GM21717 (cell line): ENCODE measurements around the gene CCDC24.
A peak's percentile ranks its signal among the peaks of the same experiment; 100 is the strongest.

Experiments used
- ATAC-seq: cut with Tn5 transposase; IDR thresholded peaks from one replicate; pipeline ENCODE4 v1.9.1; 2021; ENCODE audit warnings: mild to moderate bottlenecking, moderate library complexity; ENCODE audit not compliant: unreplicated experiment

CCDC24 gene

GRCh38 chr1:43980255-43981134, 10.9 kb upstream of the CCDC24 start:
- ATAC-seq: no peak

GRCh38 chr1:43981135-43981491, 10.3 kb upstream of the CCDC24 start:
- no peak for ATAC-seq

- no peak for ATAC-seq
Observed at GRCh38 chr1:43981636-43982035, 9.8 kb upstream of the CCDC24 start.

GRCh38 chr1:43982241-43982640, 9.2 kb upstream of the CCDC24 start:
- ATAC-seq: no peak

- ATAC-seq: no peak
Observed at GRCh38 chr1:43982808-43983207, 8.6 kb upstream of the CCDC24 start.

- ATAC-seq: no peak
Observed at GRCh38 chr1:43983253-43983899, 8.0 kb upstream of the CCDC24 start.

GRCh38 chr1:43984855-43985254, 6.5 kb upstream of the CCDC24 start:
- ATAC-seq: no peak

- no peak for ATAC-seq
Observed at GRCh38 chr1:43985984-43986595, 5.3 kb upstream of the CCDC24 start.

GRCh38 chr1:43986712-43987111, 4.7 kb upstream of the CCDC24 start:
- no peak for ATAC-seq

GRCh38 chr1:43987159-43987902, 4.1 kb upstream of the CCDC24 start:
- no peak for ATAC-seq

- ATAC-seq: no peak
Observed at GRCh38 chr1:43990271-43991199, 864 bp upstream of the CCDC24 start.

GRCh38 chr1:43991200-43991475, 261 bp upstream of the CCDC24 start:
- peak; percentile 4 for ATAC-seq

- ATAC-seq: no peak
Observed at GRCh38 chr1:43992232-43992995, 1.0 kb downstream of the CCDC24 start.

GRCh38 chr1:43993206-43993914, 2.0 kb downstream of the CCDC24 start:
- no peak for ATAC-seq

- ATAC-seq: no peak
Observed at GRCh38 chr1:43994071-43994470, 2.7 kb downstream of the CCDC24 start.

- no peak for ATAC-seq
Observed at GRCh38 chr1:43994794-43995790, 3.7 kb downstream of the CCDC24 start.

GRCh38 chr1:43995984-43996732, 4.8 kb downstream of the CCDC24 start:
- no peak for ATAC-seq
